Measurements from ENCODE around the gene SMCHD1.

- TF ChIP-seq CTCF (conservative IDR thresholded peaks at IDR 0.05): no peak
- TF ChIP-seq ZFX (IDR thresholded peaks at IDR 0.05): no peak
Observed at GRCh38 chr18:2699001-2699400, 43.5 kb downstream of the SMCHD1 start.

All from C4-2B (cell line).